Upper lobe of right lung (tissue), 1 donor: ENCODE measurements around the gene TARM1. TPM values are rescaled to one million over a fixed set of nuclear protein-coding genes. Genes with fewer than 3 reads are reported as not detected.
"Not testable (repeated sequence)": the region's sequence is repeated elsewhere in the genome, so short reads cannot be mapped to it uniquely, and the experiment has no call there.

Experiments used
- ATAC-seq: fragments of 200-7000 bp; cut with Tn5 transposase; one replicate; pipeline ENCODE4 v1.9.1; 2020; ENCODE audit warnings: mild to moderate bottlenecking, moderate library complexity
- DNase-seq: peaks from one replicate; pipeline ENCODE4 v3.0.0-alpha.2; 2020
- H3K27ac ChIP-seq: fragments of 200-600 bp; one replicate; pipeline ENCODE4 v1.8.0; 2022
- H3K27me3 ChIP-seq: fragments of 200-600 bp; one replicate; pipeline ENCODE4 v1.8.0; 2022; ENCODE audit warnings: mild to moderate bottlenecking
- H3K36me3 ChIP-seq: fragments of 200-600 bp; one replicate; pipeline ENCODE4 v1.8.0; 2022
- H3K4me1 ChIP-seq: fragments of 200-600 bp; one replicate; pipeline ENCODE4 v1.8.0; 2022
- H3K4me3 ChIP-seq: fragments of 200-600 bp; one replicate; pipeline ENCODE4 v1.8.0; 2022; ENCODE audit warnings: mild to moderate bottlenecking
- H3K9me3 ChIP-seq: fragments of 200-600 bp; one replicate; pipeline ENCODE4 v1.8.0; 2022
- intact Hi-C: fragments of 100-400 bp; cut with DNase I; formaldehyde crosslinking; loops from one replicate; pipeline ENCODE4 v1.11.0; 2022
- total RNA-seq: library from RNA; stranded (reverse); fragmentation: NEBNext Ultra II Directional; extraction: Animal tissue kit (Norgen Biotek cat#: 25700); gene quantifications from one replicate; pipeline ENCODE4 v1.2.1, GENCODE V29; 2021
- TF ChIP-seq, protein P1 (sequence below): fragments of 200-600 bp; IDR thresholded peaks from one replicate; pipeline ENCODE4 v1.8.0; 2022; ENCODE audit warnings: antibody characterized with exemption
- donor health status: DM: no; HTN: yes; CAD: no; lungs with severe emphysema.

Gene TARM1
- total RNA-seq, 1 donor from 2014 or later, result not detected

DNA sequence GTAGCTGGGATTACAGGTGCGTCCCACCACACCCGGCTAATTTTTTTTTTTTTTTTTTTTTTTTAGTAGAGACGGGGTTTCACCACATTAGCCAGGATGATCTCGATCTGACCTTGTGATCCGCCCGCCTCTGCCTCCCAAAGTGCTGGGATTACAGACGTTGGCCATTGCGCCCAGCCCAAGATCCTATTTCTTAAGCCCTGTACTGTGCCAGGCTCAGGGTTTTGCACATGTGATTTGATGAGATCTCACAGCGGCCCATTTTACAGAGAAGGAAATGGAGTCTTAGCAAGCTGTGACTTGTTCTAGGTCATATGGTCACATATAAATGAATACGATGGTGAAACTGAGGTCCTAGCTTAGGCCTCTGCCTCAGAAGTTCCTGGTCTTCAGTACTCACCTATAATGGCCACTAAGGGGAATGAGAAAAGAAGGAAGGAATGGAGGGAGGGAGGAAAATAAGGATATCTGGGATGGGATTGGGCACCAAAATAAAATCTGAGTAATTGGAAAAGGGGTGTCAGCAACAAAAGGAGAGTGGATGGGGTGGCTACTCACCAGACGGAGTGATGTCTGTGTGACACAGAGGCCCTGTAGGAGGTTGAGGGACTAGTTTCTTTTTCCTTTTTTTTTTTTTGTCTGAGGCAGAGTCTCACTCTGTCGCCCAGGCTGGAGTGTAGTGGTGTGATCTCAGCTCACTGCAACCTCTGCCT, 18.2 kb upstream of the TARM1 start:
- Histone ChIP-seq H3K9me3 (no peaks in the 10 kb centered on the region), H3K4me1 (peaks cover 22% of the 10 kb centered on the region), H3K27me3 (peaks cover 4% of the 10 kb centered on the region), H3K27ac (no peak overlapping the region), H3K36me3 (no peaks in the 10 kb centered on the region), H3K4me3 (peak overlapping the region; percentile 31)
- TF ChIP-seq, protein P1, sequence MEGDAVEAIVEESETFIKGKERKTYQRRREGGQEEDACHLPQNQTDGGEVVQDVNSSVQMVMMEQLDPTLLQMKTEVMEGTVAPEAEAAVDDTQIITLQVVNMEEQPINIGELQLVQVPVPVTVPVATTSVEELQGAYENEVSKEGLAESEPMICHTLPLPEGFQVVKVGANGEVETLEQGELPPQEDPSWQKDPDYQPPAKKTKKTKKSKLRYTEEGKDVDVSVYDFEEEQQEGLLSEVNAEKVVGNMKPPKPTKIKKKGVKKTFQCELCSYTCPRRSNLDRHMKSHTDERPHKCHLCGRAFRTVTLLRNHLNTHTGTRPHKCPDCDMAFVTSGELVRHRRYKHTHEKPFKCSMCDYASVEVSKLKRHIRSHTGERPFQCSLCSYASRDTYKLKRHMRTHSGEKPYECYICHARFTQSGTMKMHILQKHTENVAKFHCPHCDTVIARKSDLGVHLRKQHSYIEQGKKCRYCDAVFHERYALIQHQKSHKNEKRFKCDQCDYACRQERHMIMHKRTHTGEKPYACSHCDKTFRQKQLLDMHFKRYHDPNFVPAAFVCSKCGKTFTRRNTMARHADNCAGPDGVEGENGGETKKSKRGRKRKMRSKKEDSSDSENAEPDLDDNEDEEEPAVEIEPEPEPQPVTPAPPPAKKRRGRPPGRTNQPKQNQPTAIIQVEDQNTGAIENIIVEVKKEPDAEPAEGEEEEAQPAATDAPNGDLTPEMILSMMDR, result no peak
- ATAC-seq, result no peak
- intact Hi-C loops, result no loop called here
- DNase-seq, result peak; percentile 68

DNA sequence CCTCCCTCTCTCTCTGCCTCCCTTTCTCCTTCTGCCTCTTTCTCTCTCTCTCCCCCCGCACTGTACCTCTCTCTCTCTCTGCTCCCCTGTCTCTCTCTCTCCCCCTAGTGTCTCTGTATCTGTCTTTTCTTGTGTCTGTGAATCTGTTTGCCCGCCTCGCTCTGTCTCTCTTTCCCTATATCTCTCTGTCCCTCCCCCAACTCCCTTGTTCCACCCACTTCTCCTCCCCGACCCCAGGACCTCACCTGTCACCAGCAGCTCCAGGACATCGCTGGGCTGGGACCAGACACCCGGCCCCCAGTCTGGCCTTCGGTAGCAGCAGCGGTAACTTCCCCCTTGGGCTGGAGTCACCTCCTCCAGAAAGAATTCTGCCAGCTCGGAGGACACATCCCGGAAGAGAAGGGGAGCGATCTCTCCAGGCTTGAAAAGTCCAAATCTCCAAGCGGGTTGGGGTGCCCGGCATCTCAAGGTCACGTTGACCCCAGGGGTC, 15.5 kb upstream of the TARM1 start:
- no peaks in the 10 kb centered on the region for H3K36me3 ChIP-seq
- intact Hi-C loops, result no loop called here
- H3K4me3 ChIP-seq, result peak overlapping the region; percentile 17
- H3K27me3 ChIP-seq, result peaks cover 11% of the 10 kb centered on the region
- TF ChIP-seq, protein P1, result no peak
- peak; percentile 13 for ATAC-seq
- no peak overlapping the region for H3K27ac ChIP-seq
- no peak for DNase-seq
- no peaks in the 10 kb centered on the region for H3K9me3 ChIP-seq
- H3K4me1 ChIP-seq, result peaks cover 5% of the 10 kb centered on the region

DNA sequence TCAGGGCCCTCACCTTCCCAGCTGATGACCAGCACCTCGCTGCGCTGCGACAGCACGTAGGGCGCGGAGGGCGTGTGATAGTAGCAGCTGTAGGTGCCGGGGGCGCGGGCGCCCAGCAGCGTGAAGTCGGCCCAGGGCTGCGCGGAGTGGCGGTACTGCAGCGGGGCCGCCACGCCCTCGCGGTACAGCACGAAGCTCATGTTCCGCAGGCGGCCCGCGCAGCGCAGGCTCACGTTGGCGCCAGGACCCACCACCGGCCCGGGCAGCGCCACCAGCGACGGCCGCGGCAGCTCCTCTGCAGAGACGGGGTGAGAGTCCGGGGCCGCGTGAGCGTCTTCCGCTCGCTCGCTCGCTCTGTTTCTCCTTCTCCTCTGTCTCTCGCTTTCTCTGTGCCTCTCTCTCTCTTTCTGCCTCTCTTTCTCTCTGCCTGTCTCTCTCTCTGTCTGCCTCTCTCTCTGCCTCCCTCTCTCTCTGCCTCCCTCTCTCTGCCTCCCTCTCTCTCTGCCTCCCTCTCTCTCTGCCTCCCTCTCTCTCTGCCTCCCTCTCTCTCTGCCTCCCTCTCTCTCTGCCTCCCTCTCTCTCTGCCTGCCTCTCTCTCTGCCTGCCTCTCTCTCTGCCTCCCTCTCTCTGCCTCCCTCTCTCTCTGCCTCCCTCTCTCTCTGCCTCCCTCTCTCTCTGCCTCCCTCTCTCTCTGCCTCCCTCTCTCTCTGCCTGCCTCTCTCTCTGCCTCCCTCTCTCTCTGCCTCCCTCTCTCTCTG, 14.9 kb upstream of the TARM1 start:
- DNase-seq, result peak; percentile 77
- not testable (repeated sequence) for H3K27ac ChIP-seq

DNA sequence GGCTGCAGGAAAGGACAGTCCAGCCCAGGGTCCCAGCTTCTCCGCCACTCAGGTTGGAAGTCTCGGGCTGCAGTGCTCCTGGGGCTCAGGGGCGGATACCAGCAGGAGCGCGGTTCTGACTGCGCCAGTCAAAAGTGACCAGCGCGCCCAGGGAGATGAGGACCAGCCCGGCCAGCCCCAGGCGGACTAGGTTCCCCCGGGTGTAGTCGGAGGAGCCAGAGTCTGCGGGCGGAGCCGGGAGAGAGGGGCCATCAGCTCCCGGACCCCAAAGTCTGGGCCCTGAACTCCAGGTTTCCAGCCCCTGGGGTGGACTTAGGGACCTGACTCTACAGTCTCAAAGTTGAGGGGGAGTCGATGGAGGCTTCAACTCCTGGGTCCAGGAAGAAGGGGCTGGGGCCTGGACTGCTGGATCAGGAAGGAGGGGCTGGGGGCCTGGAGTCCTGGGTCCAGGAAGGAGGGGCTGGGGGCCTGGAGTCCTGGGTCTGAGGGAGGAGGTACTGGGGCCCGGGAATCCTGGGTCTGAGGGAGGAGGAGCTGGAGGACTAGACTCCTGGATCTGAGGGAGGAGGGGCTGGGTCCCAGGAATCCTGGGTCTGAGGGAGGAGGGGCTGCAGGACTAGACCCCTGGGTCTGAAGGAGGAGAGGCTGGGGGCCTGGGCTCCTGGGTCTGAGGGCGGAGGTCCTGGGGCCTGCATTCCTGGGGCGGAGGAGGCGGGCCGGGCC, 14.1 kb upstream of the TARM1 start:
- intact Hi-C loops, result no loop called here
- Histone ChIP-seq H3K27me3 (peaks cover 11% of the 10 kb centered on the region), H3K36me3 (no peaks in the 10 kb centered on the region), H3K4me1 (peaks cover 5% of the 10 kb centered on the region), H3K9me3 (no peaks in the 10 kb centered on the region), H3K27ac (no peak overlapping the region), H3K4me3 (peak overlapping the region; percentile 33)
- TF ChIP-seq, protein P1, result no peak
- no peak for ATAC-seq
- DNase-seq, result no peak

More for the DNA sequence above, 14.9 kb upstream of the TARM1 start:
- peak overlapping the region; percentile 33 for H3K4me3 ChIP-seq
- peaks cover 11% of the 10 kb centered on the region for H3K27me3 ChIP-seq
- H3K36me3 ChIP-seq, H3K9me3 ChIP-seq, intact Hi-C loops, H3K4me1 ChIP-seq: not testable (repeated sequence)
- ATAC-seq, result peak; percentile 62

DNA sequence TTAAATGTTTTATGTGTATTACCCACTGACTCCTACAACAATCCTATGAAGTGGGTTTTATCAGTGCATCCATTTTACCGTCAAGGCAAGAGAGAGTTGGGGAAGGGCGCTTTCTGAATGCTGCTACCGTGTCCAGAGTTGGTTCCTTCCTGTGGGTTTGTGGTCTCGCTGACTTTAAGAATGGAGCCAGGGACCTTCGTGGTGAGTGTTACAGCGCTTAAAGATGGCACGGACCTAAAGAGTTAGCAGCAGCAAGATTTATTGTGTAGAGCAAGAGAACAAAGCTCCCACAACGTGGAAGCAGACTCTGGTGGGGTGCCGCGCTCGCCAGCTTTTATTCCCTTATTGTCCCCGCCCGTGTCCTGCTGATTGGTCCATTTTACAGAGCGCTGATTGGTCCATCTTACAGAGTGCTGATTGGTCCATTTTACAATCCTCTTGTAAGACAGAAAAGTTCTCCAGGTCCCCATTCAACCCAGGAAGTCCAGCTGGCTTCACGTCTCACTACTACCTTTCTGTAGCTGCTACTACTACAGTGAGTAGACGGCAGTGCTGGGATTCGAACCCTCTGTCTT, 13.3 kb upstream of the TARM1 start:
- peaks cover 11% of the 10 kb centered on the region for H3K27me3 ChIP-seq
- no peak for ATAC-seq
- TF ChIP-seq, protein P1, result no peak

More for the DNA sequence above, 13.3 kb upstream of the TARM1 start:
- intact Hi-C loops, result no loop called here
- no peaks in the 10 kb centered on the region for H3K9me3 ChIP-seq
- no peak for DNase-seq
- H3K4me3 ChIP-seq, result no peak overlapping the region
- H3K36me3 ChIP-seq, result no peaks in the 10 kb centered on the region
- H3K27ac ChIP-seq, result no peak overlapping the region
- peaks cover 5% of the 10 kb centered on the region for H3K4me1 ChIP-seq
